ENCODE data around the gene DNPEP. TPM values are rescaled to one million over a fixed set of nuclear protein-coding genes. Genes with fewer than 3 reads are reported as not detected.

Gene DNPEP
- total and polyA plus RNA-seq, 8 donors, result 41.6 to 86.4 (median 68.7) TPM

- DNase-seq (no peak), ATAC-seq (no peak)
- no peak overlapping the region for H3K27ac ChIP-seq
- H3K4me3 ChIP-seq, result no peak overlapping the region
- no peak for TF ChIP-seq CTCF (IDR thresholded peaks at IDR 0.05)
- no peaks in the 10 kb centered on the region for H3K9me3 ChIP-seq
- H3K27me3 ChIP-seq, result peaks cover 0 to 55% of the 10 kb centered on the region in 2 donors
- H3K4me1 ChIP-seq, result no peaks in the 10 kb centered on the region
- no peaks in the 10 kb centered on the region for H3K36me3 ChIP-seq
- intact Hi-C loops (cut with DNase I), result no loop called here
These were observed 64.3 kb downstream of the DNPEP start for GRCh38 chr2:219323434-219323833.

Other genes starting within 250 kb of the DNPEP start
- 10 to 100 TPM; 14.0 to 16.4 TPM for gene NHEJ1, start 227.1 kb downstream of the DNPEP start, total RNA-seq
- gene NHEJ1, start 227.1 kb downstream of the DNPEP start, polyA plus RNA-seq (ENCODE audit: insufficient read length in 6 of 6), result 10 to 100 TPM; 16.3 to 20.9 (median 18.8) TPM
- gene SLC23A3, start 217.9 kb downstream of the DNPEP start, total RNA-seq, result 1 to 10 TPM; 3.8 to 4.4 TPM
- gene SLC23A3, start 217.9 kb downstream of the DNPEP start, polyA plus RNA-seq (ENCODE audit: insufficient read length in 6 of 6), result 1 to 10 TPM; 2.6 to 5.5 (median 4.3) TPM
- gene CNPPD1, start 211.0 kb downstream of the DNPEP start, total RNA-seq, result 10 to 100 TPM; 59.0 to 68.2 TPM
- 10 to 100 TPM; 34.6 to 42.7 (median 40.7) TPM for gene CNPPD1, start 211.0 kb downstream of the DNPEP start, polyA plus RNA-seq (ENCODE audit: insufficient read length in 6 of 6)
- gene RETREG2, start 209.6 kb downstream of the DNPEP start, total RNA-seq, result 10 to 100 TPM; 84.6 to 85.4 TPM
- 10 to 100 TPM; 75.0 to 86.6 (median 81.7) TPM for gene RETREG2, start 209.6 kb downstream of the DNPEP start, polyA plus RNA-seq (ENCODE audit: insufficient read length in 6 of 6)
- 10 to 100 TPM; 28.5 to 40.8 TPM for gene ZFAND2B, start 181.1 kb downstream of the DNPEP start, total RNA-seq
- gene ZFAND2B, start 181.1 kb downstream of the DNPEP start, polyA plus RNA-seq (ENCODE audit: insufficient read length in 6 of 6), result 10 to 100 TPM; 26.3 to 41.8 (median 36.0) TPM
- 10 to 100 TPM; 24.3 to 45.3 TPM for gene ABCB6, start 169.0 kb downstream of the DNPEP start, total RNA-seq
- gene ABCB6, start 169.0 kb downstream of the DNPEP start, polyA plus RNA-seq (ENCODE audit: insufficient read length in 6 of 6), result 10 to 100 TPM; 23.2 to 45.3 (median 30.1) TPM
- 10 to 100 TPM; 53.6 to 58.9 TPM for gene ATG9A, start 158.3 kb downstream of the DNPEP start, total RNA-seq
- gene ATG9A, start 158.3 kb downstream of the DNPEP start, polyA plus RNA-seq (ENCODE audit: insufficient read length in 6 of 6), result 10 to 100 TPM; 43.1 to 52.6 (median 47.0) TPM
- 10 to 100 TPM; 34.5 to 36.5 TPM for gene ANKZF1, start 158.1 kb downstream of the DNPEP start, total RNA-seq
- 10 to 100 TPM; 54.7 to 85.5 (median 80.0) TPM for gene ANKZF1, start 158.1 kb downstream of the DNPEP start, polyA plus RNA-seq (ENCODE audit: insufficient read length in 6 of 6)
- 10 to 100 TPM in 1 of 2 donors, 1 to 10 TPM in 1; 9.9 to 11.9 TPM for gene GLB1L, start 142.5 kb downstream of the DNPEP start, total RNA-seq
- 10 to 100 TPM; 14.6 to 17.9 (median 16.6) TPM for gene GLB1L, start 142.5 kb downstream of the DNPEP start, polyA plus RNA-seq (ENCODE audit: insufficient read length in 6 of 6)
- gene STK16, start 142.4 kb downstream of the DNPEP start, total RNA-seq, result 10 to 100 TPM; 23.9 to 26.3 TPM
- 10 to 100 TPM; 30.9 to 35.6 (median 33.2) TPM for gene STK16, start 142.4 kb downstream of the DNPEP start, polyA plus RNA-seq (ENCODE audit: insufficient read length in 6 of 6)
- 1 to 10 TPM in 1 of 2 donors, not detected in 1; 3.0 TPM for gene TUBA4B, start 134.7 kb downstream of the DNPEP start, total RNA-seq
- gene TUBA4B, start 134.7 kb downstream of the DNPEP start, polyA plus RNA-seq (ENCODE audit: insufficient read length in 6 of 6), result 1 to 10 TPM in 5 of 6 donors, under 1 TPM in 1; 0.50 to 6.0 (median 3.7) TPM
- gene TUBA4A, start 134.0 kb downstream of the DNPEP start, total RNA-seq, result 10 to 100 TPM; 65.0 to 84.0 TPM
- 10 to 100 TPM; 24.1 to 41.4 (median 36.2) TPM for gene TUBA4A, start 134.0 kb downstream of the DNPEP start, polyA plus RNA-seq (ENCODE audit: insufficient read length in 6 of 6)
- gene DNAJB2, start 108.5 kb downstream of the DNPEP start, total RNA-seq, result 10 to 100 TPM; 54.2 to 97.4 TPM
- gene DNAJB2, start 108.5 kb downstream of the DNPEP start, polyA plus RNA-seq (ENCODE audit: insufficient read length in 6 of 6), result 10 to 100 TPM; 58.7 to 74.8 (median 63.7) TPM
- gene PTPRN, start 78.5 kb downstream of the DNPEP start, total RNA-seq, result 1 to 10 TPM in 1 of 2 donors, not detected in 1; 1.4 TPM
- 1 to 10 TPM in 1 of 6 donors, under 1 TPM in 5; 0.17 to 1.1 (median 0.79) TPM for gene PTPRN, start 78.5 kb downstream of the DNPEP start, polyA plus RNA-seq (ENCODE audit: insufficient read length in 6 of 6)
- gene RESP18, start 55.2 kb downstream of the DNPEP start, total RNA-seq, result not detected
- gene RESP18, start 55.2 kb downstream of the DNPEP start, polyA plus RNA-seq (ENCODE audit: insufficient read length in 6 of 6), result not detected
- gene DES, start 30.5 kb upstream of the DNPEP start, total RNA-seq, result 100 to 1,000 TPM in 1 of 2 donors, 10 to 100 TPM in 1; 32.0 to 101 TPM
- 10 to 100 TPM in 5 of 6 donors, 1 to 10 TPM in 1; 8.7 to 31.3 (median 23.8) TPM for gene DES, start 30.5 kb upstream of the DNPEP start, polyA plus RNA-seq (ENCODE audit: insufficient read length in 6 of 6)
- 10 to 100 TPM in 1 of 2 donors, 1 to 10 TPM in 1; 7.3 to 11.7 TPM for gene SPEG, start 46.9 kb upstream of the DNPEP start, total RNA-seq
- gene SPEG, start 46.9 kb upstream of the DNPEP start, polyA plus RNA-seq (ENCODE audit: insufficient read length in 6 of 6), result 10 to 100 TPM; 21.5 to 34.2 (median 29.1) TPM
- gene GMPPA, start 111.0 kb upstream of the DNPEP start, total RNA-seq, result 10 to 100 TPM; 43.7 to 50.1 TPM
- gene GMPPA, start 111.0 kb upstream of the DNPEP start, polyA plus RNA-seq (ENCODE audit: insufficient read length in 6 of 6), result 10 to 100 TPM; 20.6 to 34.7 (median 24.0) TPM
- gene ASIC4, start 126.6 kb upstream of the DNPEP start, total RNA-seq, result not detected
- gene ASIC4, start 126.6 kb upstream of the DNPEP start, polyA plus RNA-seq (ENCODE audit: insufficient read length in 6 of 6), result under 1 TPM; 0.07 to 0.37 (median 0.20) TPM
- gene CHPF, start 155.9 kb upstream of the DNPEP start, total RNA-seq, result 100 to 1,000 TPM in 1 of 2 donors, 10 to 100 TPM in 1; 61.6 to 114 TPM
- gene CHPF, start 155.9 kb upstream of the DNPEP start, polyA plus RNA-seq (ENCODE audit: insufficient read length in 6 of 6), result 10 to 100 TPM; 18.8 to 34.9 (median 24.1) TPM
- 1 to 10 TPM; 2.9 to 3.5 TPM for gene TMEM198, start 156.1 kb upstream of the DNPEP start, total RNA-seq
- gene TMEM198, start 156.1 kb upstream of the DNPEP start, polyA plus RNA-seq (ENCODE audit: insufficient read length in 6 of 6), result 1 to 10 TPM; 2.4 to 4.2 (median 3.4) TPM
- 10 to 100 TPM; 43.4 to 65.0 TPM for gene OBSL1, start 183.6 kb upstream of the DNPEP start, total RNA-seq
- gene OBSL1, start 183.6 kb upstream of the DNPEP start, polyA plus RNA-seq (ENCODE audit: insufficient read length in 6 of 6), result 100 to 1,000 TPM; 123 to 143 (median 135) TPM
- gene INHA, start 184.4 kb upstream of the DNPEP start, total RNA-seq, result under 1 TPM; 0.37 to 0.44 TPM
- 1 to 10 TPM in 4 of 6 donors, under 1 TPM in 2; 0.43 to 1.9 (median 1.1) TPM for gene INHA, start 184.4 kb upstream of the DNPEP start, polyA plus RNA-seq (ENCODE audit: insufficient read length in 6 of 6)
- gene STK11IP, start 209.9 kb upstream of the DNPEP start, total RNA-seq, result 10 to 100 TPM; 25.1 to 30.3 TPM
- 10 to 100 TPM; 24.5 to 36.6 (median 29.2) TPM for gene STK11IP, start 209.9 kb upstream of the DNPEP start, polyA plus RNA-seq (ENCODE audit: insufficient read length in 6 of 6)
- gene SLC4A3, start 239.7 kb upstream of the DNPEP start, total RNA-seq, result 1 to 10 TPM; 2.9 to 5.7 TPM
- gene SLC4A3, start 239.7 kb upstream of the DNPEP start, polyA plus RNA-seq (ENCODE audit: insufficient read length in 6 of 6), result 10 to 100 TPM in 4 of 6 donors, 1 to 10 TPM in 2; 8.8 to 13.3 (median 10.6) TPM

All from left lung (tissue), 10 donors.